ENCODE measurements around the gene GATA3.

GATA3 gene

DNA sequence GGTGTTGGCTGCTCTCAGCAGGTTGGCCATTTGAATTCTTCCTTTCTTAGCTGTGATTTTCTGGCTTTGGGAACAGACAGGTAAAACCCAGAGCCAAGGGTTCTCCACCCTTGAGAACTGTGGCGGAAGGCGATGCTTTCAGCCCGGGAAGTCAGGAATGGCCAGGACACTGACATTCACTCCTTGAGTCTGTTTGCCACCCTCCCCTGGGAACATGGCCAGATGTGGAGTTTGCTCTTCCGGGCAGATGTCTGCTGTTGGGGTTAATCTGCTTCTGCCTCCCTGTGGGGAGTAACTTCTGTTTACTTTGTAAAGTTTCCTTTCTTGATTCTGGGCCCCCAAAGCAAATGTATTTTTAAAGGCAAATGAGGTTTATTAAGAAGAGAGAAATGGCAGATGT is 17.7 kb downstream of the GATA3 start:
- Histone ChIP-seq H3K27ac (replicated peaks) (no peak overlapping the region), H3K27me3 (ENCODE audit: insufficient read depth, poor library complexity, severe bottlenecking) (no peaks in the 10 kb centered on the region), H3K4me3 (replicated peaks; ENCODE audit: insufficient read depth, low read length) (no peak overlapping the region)
- TF ChIP-seq, protein P1, sequence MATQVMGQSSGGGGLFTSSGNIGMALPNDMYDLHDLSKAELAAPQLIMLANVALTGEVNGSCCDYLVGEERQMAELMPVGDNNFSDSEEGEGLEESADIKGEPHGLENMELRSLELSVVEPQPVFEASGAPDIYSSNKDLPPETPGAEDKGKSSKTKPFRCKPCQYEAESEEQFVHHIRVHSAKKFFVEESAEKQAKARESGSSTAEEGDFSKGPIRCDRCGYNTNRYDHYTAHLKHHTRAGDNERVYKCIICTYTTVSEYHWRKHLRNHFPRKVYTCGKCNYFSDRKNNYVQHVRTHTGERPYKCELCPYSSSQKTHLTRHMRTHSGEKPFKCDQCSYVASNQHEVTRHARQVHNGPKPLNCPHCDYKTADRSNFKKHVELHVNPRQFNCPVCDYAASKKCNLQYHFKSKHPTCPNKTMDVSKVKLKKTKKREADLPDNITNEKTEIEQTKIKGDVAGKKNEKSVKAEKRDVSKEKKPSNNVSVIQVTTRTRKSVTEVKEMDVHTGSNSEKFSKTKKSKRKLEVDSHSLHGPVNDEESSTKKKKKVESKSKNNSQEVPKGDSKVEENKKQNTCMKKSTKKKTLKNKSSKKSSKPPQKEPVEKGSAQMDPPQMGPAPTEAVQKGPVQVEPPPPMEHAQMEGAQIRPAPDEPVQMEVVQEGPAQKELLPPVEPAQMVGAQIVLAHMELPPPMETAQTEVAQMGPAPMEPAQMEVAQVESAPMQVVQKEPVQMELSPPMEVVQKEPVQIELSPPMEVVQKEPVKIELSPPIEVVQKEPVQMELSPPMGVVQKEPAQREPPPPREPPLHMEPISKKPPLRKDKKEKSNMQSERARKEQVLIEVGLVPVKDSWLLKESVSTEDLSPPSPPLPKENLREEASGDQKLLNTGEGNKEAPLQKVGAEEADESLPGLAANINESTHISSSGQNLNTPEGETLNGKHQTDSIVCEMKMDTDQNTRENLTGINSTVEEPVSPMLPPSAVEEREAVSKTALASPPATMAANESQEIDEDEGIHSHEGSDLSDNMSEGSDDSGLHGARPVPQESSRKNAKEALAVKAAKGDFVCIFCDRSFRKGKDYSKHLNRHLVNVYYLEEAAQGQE (IDR thresholded peaks at IDR 0.05; ENCODE audit: insufficient replicate concordance, low read depth) = no peak
- no peak for TF ChIP-seq SPI1 (IDR thresholded peaks at IDR 0.05; ENCODE audit: borderline replicate concordance, low read depth)
- TF ChIP-seq, protein P2, sequence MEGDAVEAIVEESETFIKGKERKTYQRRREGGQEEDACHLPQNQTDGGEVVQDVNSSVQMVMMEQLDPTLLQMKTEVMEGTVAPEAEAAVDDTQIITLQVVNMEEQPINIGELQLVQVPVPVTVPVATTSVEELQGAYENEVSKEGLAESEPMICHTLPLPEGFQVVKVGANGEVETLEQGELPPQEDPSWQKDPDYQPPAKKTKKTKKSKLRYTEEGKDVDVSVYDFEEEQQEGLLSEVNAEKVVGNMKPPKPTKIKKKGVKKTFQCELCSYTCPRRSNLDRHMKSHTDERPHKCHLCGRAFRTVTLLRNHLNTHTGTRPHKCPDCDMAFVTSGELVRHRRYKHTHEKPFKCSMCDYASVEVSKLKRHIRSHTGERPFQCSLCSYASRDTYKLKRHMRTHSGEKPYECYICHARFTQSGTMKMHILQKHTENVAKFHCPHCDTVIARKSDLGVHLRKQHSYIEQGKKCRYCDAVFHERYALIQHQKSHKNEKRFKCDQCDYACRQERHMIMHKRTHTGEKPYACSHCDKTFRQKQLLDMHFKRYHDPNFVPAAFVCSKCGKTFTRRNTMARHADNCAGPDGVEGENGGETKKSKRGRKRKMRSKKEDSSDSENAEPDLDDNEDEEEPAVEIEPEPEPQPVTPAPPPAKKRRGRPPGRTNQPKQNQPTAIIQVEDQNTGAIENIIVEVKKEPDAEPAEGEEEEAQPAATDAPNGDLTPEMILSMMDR (IDR thresholded peaks at IDR 0.05; ENCODE audit: insufficient read depth, low read length) = no peak
- TF ChIP-seq POLR2AphosphoS5 (IDR thresholded peaks at IDR 0.05; ENCODE audit: low read depth) = no peak
- TF ChIP-seq GABPA (IDR thresholded peaks at IDR 0.05; ENCODE audit: low read depth) = no peak
- no peak for DNase-seq (ENCODE audit: low read depth in 1 of 2, low spot score in 1 of 2)

DNA sequence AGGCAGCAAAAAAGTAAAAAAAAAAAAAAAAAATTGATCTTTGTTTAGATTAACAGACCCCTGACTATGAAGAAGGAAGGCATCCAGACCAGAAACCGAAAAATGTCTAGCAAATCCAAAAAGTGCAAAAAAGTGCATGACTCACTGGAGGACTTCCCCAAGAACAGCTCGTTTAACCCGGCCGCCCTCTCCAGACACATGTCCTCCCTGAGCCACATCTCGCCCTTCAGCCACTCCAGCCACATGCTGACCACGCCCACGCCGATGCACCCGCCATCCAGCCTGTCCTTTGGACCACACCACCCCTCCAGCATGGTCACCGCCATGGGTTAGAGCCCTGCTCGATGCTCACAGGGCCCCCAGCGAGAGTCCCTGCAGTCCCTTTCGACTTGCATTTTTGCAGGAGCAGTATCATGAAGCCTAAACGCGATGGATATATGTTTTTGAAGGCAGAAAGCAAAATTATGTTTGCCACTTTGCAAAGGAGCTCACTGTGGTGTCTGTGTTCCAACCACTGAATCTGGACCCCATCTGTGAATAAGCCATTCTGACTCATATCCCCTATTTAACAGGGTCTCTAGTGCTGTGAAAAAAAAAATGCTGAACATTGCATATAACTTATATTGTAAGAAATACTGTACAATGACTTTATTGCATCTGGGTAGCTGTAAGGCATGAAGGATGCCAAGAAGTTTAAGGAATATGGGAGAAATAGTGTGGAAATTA is 19.4 kb downstream of the GATA3 start:
- DNase-seq (ENCODE audit: low read depth in 1 of 2, low spot score in 1 of 2) = no peak
- no peak overlapping the region for H3K27ac ChIP-seq (replicated peaks)
- TF ChIP-seq, protein P1 (IDR thresholded peaks at IDR 0.05; ENCODE audit: insufficient replicate concordance, low read depth) = no peak
- TF ChIP-seq GABPA (IDR thresholded peaks at IDR 0.05; ENCODE audit: low read depth) (no peak), POLR2AphosphoS5 (IDR thresholded peaks at IDR 0.05; ENCODE audit: low read depth) (no peak), SPI1 (IDR thresholded peaks at IDR 0.05; ENCODE audit: borderline replicate concordance, low read depth) (no peak)
- TF ChIP-seq, protein P2 (IDR thresholded peaks at IDR 0.05; ENCODE audit: insufficient read depth, low read length) = no peak
- no peaks in the 10 kb centered on the region for H3K27me3 ChIP-seq (ENCODE audit: insufficient read depth, poor library complexity, severe bottlenecking)
- H3K4me3 ChIP-seq (replicated peaks; ENCODE audit: insufficient read depth, low read length) = no peak overlapping the region

DNA sequence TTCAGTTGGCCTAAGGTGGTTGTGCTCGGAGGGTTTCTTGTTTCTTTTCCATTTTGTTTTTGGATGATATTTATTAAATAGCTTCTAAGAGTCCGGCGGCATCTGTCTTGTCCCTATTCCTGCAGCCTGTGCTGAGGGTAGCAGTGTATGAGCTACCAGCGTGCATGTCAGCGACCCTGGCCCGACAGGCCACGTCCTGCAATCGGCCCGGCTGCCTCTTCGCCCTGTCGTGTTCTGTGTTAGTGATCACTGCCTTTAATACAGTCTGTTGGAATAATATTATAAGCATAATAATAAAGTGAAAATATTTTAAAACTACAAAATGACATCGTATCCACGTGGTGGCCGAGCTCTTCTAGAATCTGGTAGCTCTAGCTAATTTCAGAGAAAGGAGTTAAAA is 20.4 kb downstream of the GATA3 start:
- TF ChIP-seq SPI1 (IDR thresholded peaks at IDR 0.05; ENCODE audit: borderline replicate concordance, low read depth) (no peak), GABPA (IDR thresholded peaks at IDR 0.05; ENCODE audit: low read depth) (no peak)
- TF ChIP-seq, protein P1 (IDR thresholded peaks at IDR 0.05; ENCODE audit: insufficient replicate concordance, low read depth) = no peak
- TF ChIP-seq, protein P2 (IDR thresholded peaks at IDR 0.05; ENCODE audit: insufficient read depth, low read length) = no peak

More for the DNA sequence above, 20.4 kb downstream of the GATA3 start:
- Histone ChIP-seq H3K27me3 (ENCODE audit: insufficient read depth, poor library complexity, severe bottlenecking) (no peaks in the 10 kb centered on the region), H3K27ac (replicated peaks) (no peak overlapping the region), H3K4me3 (replicated peaks; ENCODE audit: insufficient read depth, low read length) (no peak overlapping the region)
- DNase-seq (ENCODE audit: low read depth in 1 of 2, low spot score in 1 of 2) = no peak

All from HL-60 (cell line).